ENCODE data around the gene ATP1A1. TPM values are rescaled to one million over a fixed set of nuclear protein-coding genes. Genes with fewer than 3 reads are reported as not detected.

The ATP1A1 gene
- total and polyA plus RNA-seq, 2 donors (not counting 3 experiments of a cell fraction or from before 2014, with no cell fraction given): 263 to 325 TPM

GRCh38 chr1:116394270-116394669 lies 21.2 kb downstream of the ATP1A1 start:
- H3K9ac ChIP-seq (replicated peaks; ENCODE audit: extremely low read depth, insufficient read depth, low read length): no peak overlapping the region
- FAIRE-seq (no peak), DNase-seq (ENCODE audit: low read depth, low spot score) (no peak)
- H3K27ac ChIP-seq (ENCODE audit: insufficient read depth, low read depth, low read length): no peak overlapping the region
- no peaks in the 10 kb centered on the region for H3K4me1 ChIP-seq (ENCODE audit: control insufficient read depth, extremely low read depth, insufficient read depth, low read length)
- no peaks in the 10 kb centered on the region for H3K79me2 ChIP-seq (ENCODE audit: control insufficient read depth, insufficient read depth, low read length)
- CTCF ChIA-PET: interaction anchor here (4.5 kb wide), 1 partner anchor 91 kb away, joined by 26 read pairs; no protein-coding TSS in a partner anchor
- H3K27me3 ChIP-seq (ENCODE audit: control insufficient read depth in 2 of 2, insufficient read depth in 2 of 2, low read length in 2 of 2): no peaks in the 10 kb centered on the region
- H3K4me3 ChIP-seq (replicated peaks in 1 of 3; ENCODE audit: insufficient read depth in 1 of 3, low read depth in 1 of 3, low read length in 3 of 3): no peak overlapping the region
- no peak for TF ChIP-seq GATA2 (IDR thresholded peaks at IDR 0.05; ENCODE audit: insufficient read depth, insufficient read length, low read depth, low read length)
- TF ChIP-seq MYC (IDR thresholded peaks at IDR 0.05; ENCODE audit: low read depth, low read length): no peak
- TF ChIP-seq MAX (IDR thresholded peaks at IDR 0.05; ENCODE audit: insufficient read depth, insufficient read length): no peak
- TF ChIP-seq JUN (IDR thresholded peaks at IDR 0.05; ENCODE audit: borderline replicate concordance, insufficient read depth, insufficient read length, low read depth): no peak
- TF ChIP-seq FOS (IDR thresholded peaks at IDR 0.05; ENCODE audit: borderline replicate concordance, insufficient read depth, low read length): no peak
- no peak for TF ChIP-seq EZH2 (IDR thresholded peaks at IDR 0.05; ENCODE audit: borderline replicate concordance, low read depth, low read length, severe bottlenecking)
- no peak for TF ChIP-seq POLR2A (IDR thresholded peaks at IDR 0.05; ENCODE audit: low read depth, low read length)
- no peak for TF ChIP-seq CTCF (IDR thresholded peaks at IDR 0.05; ENCODE audit: extremely low read depth in 1 of 2, insufficient read depth in 1 of 2, low read depth in 1 of 2, low read length in 2 of 2)
- TF ChIP-seq POLR2AphosphoS5 (IDR thresholded peaks at IDR 0.05; ENCODE audit: insufficient read depth, low read depth, low read length): no peak
- peaks cover 53 to 63% of the 10 kb centered on the region in 2 experiments for H3K36me3 ChIP-seq (ENCODE audit: control insufficient read depth in 2 of 2, extremely low read depth in 1 of 2, insufficient read depth in 2 of 2, low read length in 2 of 2)
- no peaks in the 10 kb centered on the region for H4K20me1 ChIP-seq (replicated peaks; ENCODE audit: control insufficient read depth, extremely low read depth, insufficient read depth, low read length)
- dilution Hi-C loops (cut with MboI; ENCODE audit: extremely low pct_ligation_motif_present, low sequenced_read_pairs) (loop anchor here (25.0 kb wide), 1 partner anchor 93 kb away; no protein-coding TSS in a partner anchor), intact Hi-C loops (cut with micrococcal nuclease) (no loop called here)
- BruUV-seq (replicated peaks): no TSS peak
- POLR2A ChIA-PET: no interaction called here
- no peak overlapping the region for H2AFZ ChIP-seq (ENCODE audit: low read depth, low read length)
- no peak overlapping the region for H3K4me2 ChIP-seq (ENCODE audit: insufficient read depth, low read length)
- no peaks in the 10 kb centered on the region for H3K9me3 ChIP-seq (replicated peaks; ENCODE audit: control insufficient read depth, insufficient read depth, low read length)
- H3K9me1 ChIP-seq (replicated peaks; ENCODE audit: control insufficient read depth, extremely low read depth, insufficient read depth, low read length): no peaks in the 10 kb centered on the region
